Keratinocyte (primary cell): ENCODE data around the gene PLA2G2D.

Source experiments
- CTCF ChIP-seq, 3 experiments: IDR thresholded peaks in 1 of 3; conservative IDR thresholded peaks in 1 of 3; optimal IDR thresholded peaks in 1 of 3; 2 replicates in 2 of 3; 3 replicates in 1 of 3; pipeline versions ENCODE3 to v1.5.1; 2011; ENCODE audit warnings: low read length in 3 of 3, mild to moderate bottlenecking in 3 of 3, moderate library complexity in 2 of 3, control low read depth in 1 of 3, inconsistent platforms in 1 of 3; ENCODE audit not compliant: insufficient read depth in 2 of 3; ENCODE audit errors: extremely low read depth in 1 of 3
- EZH2 ChIP-seq: IDR thresholded peaks from one replicate; pipeline ENCODE4 v1.6.1; 2012; ENCODE audit warnings: inconsistent platforms, mild to moderate bottlenecking, low read length, moderate library complexity

GRCh38 chr1:20137055-20137454, 17.7 kb upstream of the PLA2G2D start:
- no peak for TF ChIP-seq CTCF (optimal IDR thresholded peaks at IDR 0.05 in 1 of 3, IDR thresholded peaks at IDR 0.05 in 1 of 3, conservative IDR thresholded peaks at IDR 0.05 in 1 of 3; ENCODE audit: extremely low read depth in 1 of 3, insufficient read depth in 2 of 3, low read length in 3 of 3)
- no peak for TF ChIP-seq EZH2
